Measurements from ENCODE around the gene ATOSA. TPM values are rescaled to one million over a fixed set of nuclear protein-coding genes. Genes with fewer than 3 reads are reported as not detected.

Gene ATOSA
- total RNA-seq, result 10 to 100 TPM; 30.7 to 40.6 TPM

DNA sequence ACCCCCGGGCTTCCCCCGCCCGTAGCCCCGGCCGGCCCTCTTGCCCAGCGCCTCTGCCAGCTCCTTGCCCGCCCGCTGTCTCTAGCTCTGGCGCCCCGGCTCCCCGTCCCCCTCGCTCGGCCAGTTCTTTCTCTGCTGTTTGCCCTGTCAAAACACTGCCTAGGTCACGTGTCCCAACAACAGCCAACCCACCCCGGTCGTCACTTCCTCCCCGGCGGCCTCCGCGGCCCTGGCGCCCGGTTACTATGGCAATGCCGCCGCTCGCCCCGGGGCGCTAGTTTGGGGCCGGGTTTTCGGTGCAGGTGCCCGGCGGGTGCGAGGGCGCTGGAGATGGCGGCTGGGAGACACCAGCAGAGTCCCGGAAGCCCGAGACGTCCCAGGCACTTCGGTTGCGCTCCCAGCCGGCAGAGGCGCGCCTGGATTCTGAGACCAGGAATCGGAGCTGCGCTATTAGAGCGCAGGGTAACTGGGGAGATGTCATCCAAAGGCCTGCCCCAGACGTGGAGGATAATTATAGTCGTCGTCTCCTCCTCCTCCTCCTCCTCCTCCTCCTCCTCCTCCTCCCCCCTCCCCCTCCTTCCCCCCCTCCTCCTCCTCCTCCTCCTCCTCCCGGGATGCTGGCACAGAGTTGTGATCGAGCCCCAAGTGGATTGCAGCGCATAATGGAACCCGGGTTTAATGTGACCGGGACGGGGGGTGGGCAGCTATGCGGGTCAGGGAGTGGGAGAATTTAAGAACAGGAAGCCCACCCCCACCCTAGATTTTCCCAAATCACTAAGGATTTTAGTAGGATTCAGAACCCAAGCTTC lies at the start of gene ATOSA:
Gene ATOSA (minus strand): TSS at position 157 of the 809 bp plus-strand sequence. CDS start 1,367 bp downstream, outside the sequence.
- Mint-ChIP-seq H3K36me3 (ENCODE audit: low read depth) (peaks cover 43% of the 10 kb centered on the region), H3K27me3 (no peaks in the 10 kb centered on the region), H3K4me3 (peak within 1 kb of the TSS; percentile 98), H3K4me1 (peaks cover 20% of the 10 kb centered on the region), H3K27ac (peak within 1 kb of the TSS; percentile 98), H3K9me3 (no peaks in the 10 kb centered on the region)
- ATAC-seq (replicated peaks), result peak; percentile 91

DNA sequence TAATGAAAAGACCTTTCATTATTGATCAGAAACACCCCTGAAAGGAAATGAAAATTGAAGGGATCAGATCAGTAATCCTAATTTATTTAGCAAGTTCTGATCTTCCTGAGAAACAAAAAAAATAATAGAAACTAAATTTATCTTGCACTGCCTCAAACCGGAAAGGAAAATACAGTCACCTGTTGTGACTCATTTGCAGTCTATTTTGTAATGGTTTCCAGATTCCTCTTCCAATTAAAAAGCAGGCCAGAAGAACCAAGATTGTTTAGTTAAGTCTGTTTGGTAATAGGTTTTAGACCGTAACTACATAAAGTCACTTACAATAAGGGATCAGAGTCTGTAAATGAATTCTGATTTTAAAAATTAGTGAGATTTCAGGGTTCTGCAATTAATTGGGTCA lies 49.7 kb upstream of the ATOSA start:
- Mint-ChIP-seq H3K4me3 (peak overlapping the region; percentile 5), H3K27me3 (no peaks in the 10 kb centered on the region), H3K36me3 (ENCODE audit: low read depth) (no peaks in the 10 kb centered on the region), H3K4me1 (peaks cover 10% of the 10 kb centered on the region), H3K9me3 (no peaks in the 10 kb centered on the region), H3K27ac (peak overlapping the region; percentile 59)
- ATAC-seq (replicated peaks), result peak; percentile 71

DNA sequence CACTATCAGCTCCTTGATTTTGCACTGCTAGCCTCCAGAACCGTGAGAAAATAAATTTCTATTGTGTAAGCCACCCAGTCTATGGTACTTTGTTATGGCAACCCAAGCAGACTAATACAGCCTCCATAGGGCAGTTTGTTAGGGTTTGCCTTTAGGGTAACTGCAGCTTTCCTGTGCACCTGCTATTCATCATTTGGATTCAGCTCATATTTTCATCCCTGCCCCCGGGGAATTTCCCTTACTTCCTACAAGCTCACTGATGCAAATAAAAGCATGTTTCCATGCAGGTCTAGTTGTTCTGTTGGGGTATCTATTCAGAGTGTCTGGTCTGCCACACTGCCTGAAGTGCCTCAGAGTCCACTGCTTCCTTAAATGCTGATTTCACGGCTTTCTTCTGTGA lies 48.6 kb upstream of the ATOSA start:
- H3K4me3 Mint-ChIP-seq, result no peak overlapping the region
- H3K27ac Mint-ChIP-seq, result no peak overlapping the region
- H3K9me3 Mint-ChIP-seq, result no peaks in the 10 kb centered on the region
- H3K4me1 Mint-ChIP-seq, result peaks cover 10% of the 10 kb centered on the region
- no peaks in the 10 kb centered on the region for H3K36me3 Mint-ChIP-seq (ENCODE audit: low read depth)
- peaks cover 3% of the 10 kb centered on the region for H3K27me3 Mint-ChIP-seq
- no peak for ATAC-seq (replicated peaks)

DNA sequence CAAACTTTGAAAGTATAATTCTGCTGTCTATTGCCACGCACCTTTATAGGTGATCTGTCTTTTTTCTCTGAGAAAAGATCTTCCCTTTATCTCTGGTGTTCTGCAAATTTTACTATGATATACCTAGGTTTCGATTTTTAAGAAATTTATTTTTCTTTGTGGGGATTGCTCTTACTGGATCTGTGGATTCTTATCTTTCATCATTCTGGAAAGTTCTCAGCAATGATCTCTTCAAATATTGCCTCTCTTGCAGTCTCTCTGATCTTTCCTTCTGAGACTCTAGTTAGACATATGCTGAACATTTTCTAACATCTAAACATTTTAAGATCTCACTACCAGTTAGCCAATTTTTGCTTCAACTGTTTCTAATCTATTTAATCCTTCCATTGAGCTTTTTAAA lies 47.0 kb upstream of the ATOSA start:
- ATAC-seq (replicated peaks), result no peak
- peaks cover 4% of the 10 kb centered on the region for H3K27me3 Mint-ChIP-seq
- no peaks in the 10 kb centered on the region for H3K9me3 Mint-ChIP-seq
- H3K4me1 Mint-ChIP-seq, result peaks cover 10% of the 10 kb centered on the region
- no peak overlapping the region for H3K27ac Mint-ChIP-seq
- H3K4me3 Mint-ChIP-seq, result no peak overlapping the region
- H3K36me3 Mint-ChIP-seq (ENCODE audit: low read depth), result no peaks in the 10 kb centered on the region

GRCh38 chr15:52718551-52718950 lies 39.4 kb upstream of the ATOSA start:
- no peak overlapping the region for H3K4me3 Mint-ChIP-seq
- H3K9me3 Mint-ChIP-seq, result no peaks in the 10 kb centered on the region
- H3K27me3 Mint-ChIP-seq, result peaks cover 4% of the 10 kb centered on the region
- no peaks in the 10 kb centered on the region for H3K4me1 Mint-ChIP-seq
- H3K27ac Mint-ChIP-seq, result no peak overlapping the region
- ATAC-seq (replicated peaks), result no peak
- H3K36me3 Mint-ChIP-seq (ENCODE audit: low read depth), result no peaks in the 10 kb centered on the region

DNA sequence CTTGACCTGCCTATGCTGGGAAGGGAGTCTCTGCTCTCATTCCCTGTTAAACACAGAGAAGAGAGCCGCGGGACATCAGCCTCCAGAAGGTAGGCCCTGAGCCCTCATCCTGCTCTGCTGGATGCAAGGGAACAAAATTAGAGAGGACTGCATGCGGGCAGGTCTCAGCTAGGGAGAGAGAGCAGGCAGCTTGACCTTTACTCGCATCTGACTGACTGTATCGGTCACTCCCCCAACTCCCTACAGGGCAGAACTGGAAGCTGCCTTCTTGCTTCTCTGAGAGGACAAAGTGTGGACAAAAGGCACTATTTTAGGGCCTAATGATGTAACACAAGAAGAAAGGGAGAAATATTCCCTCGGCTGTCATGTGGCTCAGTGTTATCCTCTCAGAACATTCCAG lies 38.7 kb upstream of the ATOSA start:
- ATAC-seq (replicated peaks), result no peak
- peaks cover 2% of the 10 kb centered on the region for H3K27me3 Mint-ChIP-seq
- H3K4me1 Mint-ChIP-seq, result no peaks in the 10 kb centered on the region
- no peak overlapping the region for H3K4me3 Mint-ChIP-seq
- no peaks in the 10 kb centered on the region for H3K36me3 Mint-ChIP-seq (ENCODE audit: low read depth)
- no peak overlapping the region for H3K27ac Mint-ChIP-seq
- no peaks in the 10 kb centered on the region for H3K9me3 Mint-ChIP-seq

GRCh38 chr15:52717481-52717880 lies 38.3 kb upstream of the ATOSA start:
- no peak for ATAC-seq (replicated peaks)
- Mint-ChIP-seq H3K4me1 (no peaks in the 10 kb centered on the region), H3K36me3 (ENCODE audit: low read depth) (no peaks in the 10 kb centered on the region), H3K9me3 (no peaks in the 10 kb centered on the region), H3K4me3 (no peak overlapping the region), H3K27me3 (no peaks in the 10 kb centered on the region), H3K27ac (no peak overlapping the region)

- Mint-ChIP-seq H3K9me3 (no peaks in the 10 kb centered on the region), H3K4me1 (no peaks in the 10 kb centered on the region)
Observed at GRCh38 chr15:52716536-52716935, 37.3 kb upstream of the ATOSA start.

DNA sequence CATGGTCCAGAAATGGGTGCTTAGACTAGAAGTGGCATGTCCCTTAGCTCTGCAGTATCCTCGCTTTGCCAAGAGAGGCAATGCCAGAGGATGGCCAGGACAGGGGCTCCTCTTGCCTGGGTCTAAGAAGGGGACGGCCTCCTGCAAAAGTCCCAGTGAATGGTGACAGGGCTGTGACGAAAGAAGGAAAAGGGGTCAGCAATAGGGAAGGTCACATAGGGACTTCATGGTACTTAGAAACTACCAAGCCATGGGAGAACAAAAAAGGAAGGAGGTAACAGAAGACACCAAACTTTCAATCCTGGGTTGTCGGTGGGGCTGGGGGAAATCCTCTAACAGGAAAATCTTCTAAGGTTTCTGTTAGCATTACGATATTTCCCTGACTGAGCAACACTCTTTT lies 36.2 kb upstream of the ATOSA start:
- no peak overlapping the region for H3K4me3 Mint-ChIP-seq
- no peaks in the 10 kb centered on the region for H3K36me3 Mint-ChIP-seq (ENCODE audit: low read depth)
- H3K4me1 Mint-ChIP-seq, result peaks cover 5% of the 10 kb centered on the region

More at GRCh38 chr15:52716536-52716935, 37.3 kb upstream of the ATOSA start:
- H3K4me3 Mint-ChIP-seq, result no peak overlapping the region
- no peaks in the 10 kb centered on the region for H3K36me3 Mint-ChIP-seq (ENCODE audit: low read depth)
- ATAC-seq (replicated peaks), result no peak
- H3K27me3 Mint-ChIP-seq, result no peaks in the 10 kb centered on the region
- no peak overlapping the region for H3K27ac Mint-ChIP-seq

DNA sequence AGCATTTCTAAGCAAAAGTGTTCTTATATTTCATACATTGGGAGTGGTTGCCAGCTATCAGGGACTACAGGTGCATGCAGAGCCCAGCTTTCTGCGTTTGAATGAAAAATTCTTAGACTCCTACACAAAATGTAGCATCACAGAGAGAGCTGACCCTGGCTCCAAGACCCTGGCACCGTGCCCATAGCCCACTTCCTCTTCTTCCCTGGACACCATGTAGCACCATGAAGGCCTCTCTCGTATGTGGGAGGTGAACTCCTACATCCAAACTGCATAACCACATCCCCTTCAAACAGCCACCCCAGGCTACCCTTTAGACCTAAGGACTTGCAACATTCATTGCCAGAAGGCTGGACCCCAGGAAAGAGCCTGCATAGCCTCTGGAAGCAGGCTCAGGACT lies 35.8 kb upstream of the ATOSA start:
- Mint-ChIP-seq H3K36me3 (ENCODE audit: low read depth) (no peaks in the 10 kb centered on the region), H3K4me3 (no peak overlapping the region), H3K27me3 (no peaks in the 10 kb centered on the region), H3K4me1 (peaks cover 9% of the 10 kb centered on the region), H3K9me3 (no peaks in the 10 kb centered on the region), H3K27ac (no peak overlapping the region)
- ATAC-seq (replicated peaks), result no peak

More for the DNA sequence above, 36.2 kb upstream of the ATOSA start:
- no peak overlapping the region for H3K27ac Mint-ChIP-seq
- H3K9me3 Mint-ChIP-seq, result no peaks in the 10 kb centered on the region
- no peak for ATAC-seq (replicated peaks)
- H3K27me3 Mint-ChIP-seq, result no peaks in the 10 kb centered on the region

- Mint-ChIP-seq H3K27me3 (no peaks in the 10 kb centered on the region), H3K4me1 (peaks cover 14% of the 10 kb centered on the region), H3K4me3 (peak overlapping the region; percentile 56), H3K27ac (peak overlapping the region; percentile 90), H3K36me3 (ENCODE audit: low read depth) (no peaks in the 10 kb centered on the region), H3K9me3 (no peaks in the 10 kb centered on the region)
- ATAC-seq (replicated peaks), result peak; percentile 97
Observed at GRCh38 chr15:52710708-52711389, 31.7 kb upstream of the ATOSA start.

DNA sequence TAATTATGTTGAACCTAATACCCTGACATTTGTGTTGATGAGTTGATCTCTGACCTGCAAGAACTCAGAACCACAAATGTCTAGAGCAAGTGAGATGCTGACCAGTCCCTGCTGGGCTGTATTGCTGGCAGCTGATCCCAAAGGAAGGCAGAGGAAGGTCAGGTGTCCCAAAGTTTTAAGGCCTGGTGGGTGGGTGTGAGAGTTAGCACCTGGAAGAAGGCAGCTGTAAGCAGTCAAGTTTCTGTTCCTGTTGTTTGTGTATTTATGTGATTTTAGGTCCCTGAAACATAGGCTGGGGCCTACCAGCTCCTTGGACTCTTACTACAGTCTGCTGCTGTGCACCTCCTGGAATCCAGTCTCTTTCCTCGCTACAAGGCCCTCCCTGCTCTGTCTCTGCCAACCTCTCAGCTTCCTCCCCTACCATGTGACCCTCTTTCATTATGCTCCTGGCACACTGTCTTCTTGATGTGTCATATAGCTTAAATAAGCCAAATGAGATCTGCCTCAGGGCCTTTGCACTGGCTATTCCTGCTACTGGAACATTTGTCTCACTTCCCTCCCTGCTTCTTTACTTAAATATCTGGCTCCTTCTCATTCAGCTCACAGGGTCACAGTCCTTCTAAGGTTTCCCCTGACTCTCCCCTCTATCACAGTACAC lies 31.0 kb upstream of the ATOSA start:
- H3K36me3 Mint-ChIP-seq (ENCODE audit: low read depth), result no peaks in the 10 kb centered on the region
- H3K27ac Mint-ChIP-seq, result peak overlapping the region; percentile 90
- no peaks in the 10 kb centered on the region for H3K27me3 Mint-ChIP-seq
- H3K4me1 Mint-ChIP-seq, result peaks cover 14% of the 10 kb centered on the region
- no peaks in the 10 kb centered on the region for H3K9me3 Mint-ChIP-seq
- ATAC-seq (replicated peaks), result peak; percentile 79
- peak overlapping the region; percentile 56 for H3K4me3 Mint-ChIP-seq

GRCh38 chr15:52709187-52709981 lies 30.2 kb upstream of the ATOSA start:
- H3K4me1 Mint-ChIP-seq, result peaks cover 14% of the 10 kb centered on the region
- no peak for ATAC-seq (replicated peaks)
- H3K36me3 Mint-ChIP-seq (ENCODE audit: low read depth), result no peaks in the 10 kb centered on the region
- no peaks in the 10 kb centered on the region for H3K9me3 Mint-ChIP-seq
- H3K4me3 Mint-ChIP-seq, result peak overlapping the region; percentile 56
- H3K27ac Mint-ChIP-seq, result peak overlapping the region; percentile 90
- no peaks in the 10 kb centered on the region for H3K27me3 Mint-ChIP-seq

DNA sequence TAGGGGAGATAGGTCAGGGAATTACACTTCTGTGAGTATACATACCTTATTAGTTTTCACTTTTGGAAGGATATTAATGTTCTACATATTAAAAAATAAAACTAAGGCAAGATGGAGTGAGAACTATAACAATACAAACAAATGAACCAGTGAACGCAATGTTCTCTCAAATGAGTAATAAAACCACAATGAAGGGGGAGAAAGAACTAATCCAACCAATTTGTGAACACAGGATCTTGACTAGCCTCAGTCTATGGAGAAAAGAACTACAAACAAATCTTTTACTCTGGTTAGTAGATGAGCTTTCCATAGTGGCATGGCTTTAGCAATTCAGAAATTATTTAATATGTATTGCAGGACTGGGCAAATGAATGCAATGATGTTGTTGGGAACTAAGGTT lies 26.9 kb upstream of the ATOSA start:
- Mint-ChIP-seq H3K4me1 (peaks cover 14% of the 10 kb centered on the region), H3K36me3 (ENCODE audit: low read depth) (no peaks in the 10 kb centered on the region), H3K9me3 (no peaks in the 10 kb centered on the region), H3K27ac (no peak overlapping the region), H3K4me3 (no peak overlapping the region), H3K27me3 (no peaks in the 10 kb centered on the region)
- no peak for ATAC-seq (replicated peaks)

Measured in activated T-helper 17 cell treated with anti-CD3 and anti-CD28 coated beads, Interleukin-2, amount 50 U/mL, for 72 hours (primary cell).